Natural killer cell (primary cell): ENCODE measurements around the gene STARD7. TPM values are rescaled to one million over a fixed set of nuclear protein-coding genes. Genes with fewer than 3 reads are reported as not detected.
A peak's percentile ranks its signal among the peaks of the same experiment; 100 is the strongest.

Experiments
- ATAC-seq, 3 donors: fragments of 150-1000 bp in 2 of 3; fragments of 200-7000 bp in 1 of 3; cut with Tn5 transposase; 1 replicate in 1 of 3; 2 replicates in 2 of 3; pipeline ENCODE4 v1.10.0; 2021; ENCODE audit warnings: mild to moderate bottlenecking in 2 of 3, moderate library complexity in 2 of 3
- DNase-seq, 2 donors: peaks; one replicate each; pipeline versions ENCODE4 v3.0.0 to v3.0.0-alpha.2; 2013 to 2021; ENCODE audit warnings: mixed read lengths in 1 of 2
- H3K27ac ChIP-seq: one replicate; pipeline ENCODE4 v1.5.1; 2013; ENCODE audit warnings: mild to moderate bottlenecking, low read length
- H3K27me3 ChIP-seq: one replicate; pipeline ENCODE4 v1.6.1; 2013; ENCODE audit warnings: low read length; ENCODE audit not compliant: control insufficient read depth, insufficient read depth
- H3K36me3 ChIP-seq: one replicate; pipeline ENCODE4 v1.6.1; 2013; ENCODE audit warnings: low read length; ENCODE audit not compliant: control insufficient read depth, insufficient read depth
- H3K4me1 ChIP-seq: one replicate; pipeline ENCODE4 v1.6.1; 2013; ENCODE audit warnings: low read length; ENCODE audit not compliant: control insufficient read depth, insufficient read depth
- H3K4me3 ChIP-seq: one replicate; pipeline ENCODE4 v1.5.1; 2013; ENCODE audit warnings: low read length
- H3K9me3 ChIP-seq: one replicate; pipeline ENCODE4 v1.6.1; 2013; ENCODE audit warnings: low read length; ENCODE audit not compliant: control insufficient read depth, insufficient read depth
- H3K27ac Mint-ChIP-seq, 2 donors: one replicate each; pipeline ENCODE4 v1.8.0; 2022; ENCODE audit warnings: mild to moderate bottlenecking in 2 of 2, mixed read lengths in 2 of 2, moderate library complexity in 1 of 2
- H3K27me3 Mint-ChIP-seq, 2 donors: one replicate each; pipeline ENCODE4 v1.8.0; 2022; ENCODE audit warnings: low read depth in 2 of 2, mixed read lengths in 2 of 2
- H3K36me3 Mint-ChIP-seq: one replicate; pipeline ENCODE4 v1.8.0; 2022; ENCODE audit warnings: mixed read lengths
- H3K4me1 Mint-ChIP-seq, 2 donors: one replicate each; pipeline ENCODE4 v1.8.0; 2022; ENCODE audit warnings: mixed read lengths in 2 of 2
- H3K4me3 Mint-ChIP-seq: one replicate; pipeline ENCODE4 v1.8.0; 2022; ENCODE audit warnings: mild to moderate bottlenecking, moderate library complexity, mixed read lengths
- H3K9me3 Mint-ChIP-seq, 2 donors: one replicate each; pipeline ENCODE4 v1.8.0; 2022; ENCODE audit warnings: mixed read lengths in 2 of 2
- WGBS: methylation state at CpG from one replicate; pipeline ENCODE4 v1.1.7; 2013; ENCODE audit warnings: missing lambda C conversion rate; ENCODE audit not compliant: insufficient coverage; 5-methylcytosine and 5-hydroxymethylcytosine counted together
- intact Hi-C: fragments of 100-400 bp; cut with micrococcal nuclease; formaldehyde crosslinking; loops from one replicate; pipeline ENCODE4 v1.14.2; 2022
- total RNA-seq, 4 donors: library from RNA; stranded (reverse); fragments of 120-200 nt in 1 of 4; gene quantifications; one replicate each; pipeline versions ENCODE4 v1.2.3 to v1.2.4, GENCODE V29; 2013 to 2022
- TF ChIP-seq, protein P1 (sequence below): fragments of 200-600 bp; IDR thresholded peaks from one replicate; pipeline ENCODE4 v1.8.0; 2022; ENCODE audit warnings: antibody characterized with exemption

Gene STARD7
- total RNA-seq, 3 donors from 2014 or later (not counting 1 experiment from before 2014, with no cell fraction given) = 62.6 to 106 (median 86.1) TPM

DNA sequence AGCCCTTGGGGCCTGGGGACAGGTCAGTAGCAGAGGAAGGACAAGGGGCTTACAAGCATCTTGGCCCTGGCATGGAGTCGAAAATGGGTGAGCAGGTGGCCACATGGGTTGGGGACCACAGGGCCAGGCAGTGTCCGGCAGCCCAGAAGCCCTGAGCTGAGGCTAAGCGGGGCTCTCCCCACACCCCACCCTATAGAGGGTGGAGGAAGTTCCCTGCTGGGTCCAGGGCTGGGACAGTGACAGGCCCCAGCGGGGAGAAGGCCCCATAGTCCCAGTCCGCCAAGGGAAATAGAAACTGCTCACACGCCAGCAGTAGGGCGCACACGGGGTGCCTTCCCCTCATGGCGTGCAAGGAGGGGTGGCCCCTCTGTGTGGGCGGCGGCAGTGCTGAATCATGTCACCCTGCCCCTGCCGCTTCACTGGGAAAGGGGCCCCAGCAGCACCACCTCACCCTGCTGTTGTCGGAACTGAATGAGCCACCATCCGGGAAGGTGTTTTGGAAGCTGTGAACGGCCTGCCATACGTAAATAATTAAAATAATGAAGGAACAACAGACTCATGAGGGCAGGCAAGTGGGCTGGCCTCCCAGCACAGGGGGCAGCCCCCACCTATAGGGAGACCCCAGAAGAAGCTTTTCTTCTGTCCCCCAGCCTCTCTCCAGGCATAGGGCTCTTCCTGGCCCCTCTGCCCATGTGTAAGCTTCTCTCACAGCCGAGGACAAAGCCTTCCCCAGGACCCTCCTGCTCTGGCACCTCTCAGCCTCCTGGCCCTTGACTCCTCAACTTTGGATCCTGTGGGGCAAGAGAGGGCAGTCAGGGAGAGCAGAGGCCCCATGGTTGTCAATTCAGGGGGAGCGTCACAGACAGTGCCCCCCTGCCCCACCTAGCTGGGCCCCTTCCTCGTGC, 50.7 kb downstream of the STARD7 start:
- H3K27me3 ChIP-seq = no peaks in the 10 kb centered on the region
- H3K4me3 ChIP-seq = no peak overlapping the region
- H3K9me3 ChIP-seq = no peaks in the 10 kb centered on the region
- H3K4me3 Mint-ChIP-seq = no peak overlapping the region
- no peaks in the 10 kb centered on the region for H3K27me3 Mint-ChIP-seq
- peaks cover 74% of the 10 kb centered on the region for H3K4me1 ChIP-seq
- DNase-seq (peak in 1 of 2 donors; percentile 88), ATAC-seq (peak; percentile 41 to 72 (median 71))
- H3K36me3 ChIP-seq = no peaks in the 10 kb centered on the region
- no peaks in the 10 kb centered on the region for H3K9me3 Mint-ChIP-seq
- peak overlapping the region; percentile 50 to 92 for H3K27ac Mint-ChIP-seq
- no peaks in the 10 kb centered on the region for H3K36me3 Mint-ChIP-seq
- peaks cover 35 to 62% of the 10 kb centered on the region in 2 donors for H3K4me1 Mint-ChIP-seq
- 45% methylated on average over 17 of the region's 19 CpGs for WGBS
- TF ChIP-seq, protein P1, sequence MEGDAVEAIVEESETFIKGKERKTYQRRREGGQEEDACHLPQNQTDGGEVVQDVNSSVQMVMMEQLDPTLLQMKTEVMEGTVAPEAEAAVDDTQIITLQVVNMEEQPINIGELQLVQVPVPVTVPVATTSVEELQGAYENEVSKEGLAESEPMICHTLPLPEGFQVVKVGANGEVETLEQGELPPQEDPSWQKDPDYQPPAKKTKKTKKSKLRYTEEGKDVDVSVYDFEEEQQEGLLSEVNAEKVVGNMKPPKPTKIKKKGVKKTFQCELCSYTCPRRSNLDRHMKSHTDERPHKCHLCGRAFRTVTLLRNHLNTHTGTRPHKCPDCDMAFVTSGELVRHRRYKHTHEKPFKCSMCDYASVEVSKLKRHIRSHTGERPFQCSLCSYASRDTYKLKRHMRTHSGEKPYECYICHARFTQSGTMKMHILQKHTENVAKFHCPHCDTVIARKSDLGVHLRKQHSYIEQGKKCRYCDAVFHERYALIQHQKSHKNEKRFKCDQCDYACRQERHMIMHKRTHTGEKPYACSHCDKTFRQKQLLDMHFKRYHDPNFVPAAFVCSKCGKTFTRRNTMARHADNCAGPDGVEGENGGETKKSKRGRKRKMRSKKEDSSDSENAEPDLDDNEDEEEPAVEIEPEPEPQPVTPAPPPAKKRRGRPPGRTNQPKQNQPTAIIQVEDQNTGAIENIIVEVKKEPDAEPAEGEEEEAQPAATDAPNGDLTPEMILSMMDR = no peak
- peak overlapping the region; percentile 54 for H3K27ac ChIP-seq
- intact Hi-C loops = no loop called here

DNA sequence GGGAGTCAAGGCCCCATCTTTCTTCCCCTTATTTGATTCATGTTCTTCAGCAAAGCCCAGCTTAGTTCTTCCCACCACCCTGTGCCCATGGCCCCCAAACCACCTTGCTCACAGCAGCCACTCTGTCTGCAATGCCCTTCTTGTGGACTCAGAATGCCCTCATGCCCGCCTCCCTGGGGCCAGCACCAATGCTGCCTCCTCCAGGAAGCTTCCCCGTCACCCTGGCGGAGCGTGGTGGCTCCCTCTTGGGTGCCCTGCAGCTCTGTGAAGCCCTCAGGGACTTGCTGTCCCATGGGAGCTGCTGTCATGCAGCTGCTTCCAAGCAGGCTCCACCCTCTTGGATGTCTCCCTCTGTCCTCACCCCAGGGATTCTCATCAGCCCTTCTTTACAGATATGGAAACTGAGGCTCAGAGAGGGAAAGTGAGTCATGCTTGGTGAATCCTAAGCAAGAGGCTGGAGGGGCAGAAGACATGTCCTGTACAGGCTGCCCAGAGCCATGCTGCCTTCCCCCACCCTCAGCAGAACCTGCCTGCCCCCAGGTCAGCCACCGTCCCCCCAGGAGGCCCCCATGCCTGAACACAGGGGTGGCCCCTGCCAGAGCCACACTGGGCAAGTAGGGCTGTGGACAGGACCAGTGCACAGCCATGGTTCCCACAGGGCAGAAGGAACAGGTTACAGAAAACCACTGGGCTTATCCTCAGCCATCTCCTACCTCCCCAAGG, 51.5 kb downstream of the STARD7 start:
- H3K27me3 ChIP-seq = no peaks in the 10 kb centered on the region
- H3K27ac Mint-ChIP-seq = peak overlapping the region; percentile 74 to 92
- 70% methylated on average over 5 of the region's 5 CpGs for WGBS
- H3K4me3 Mint-ChIP-seq = no peak overlapping the region
- DNase-seq = peak in 1 of 2 donors; percentile 25
- H3K9me3 Mint-ChIP-seq = no peaks in the 10 kb centered on the region
- no peaks in the 10 kb centered on the region for H3K36me3 Mint-ChIP-seq
- no peak for ATAC-seq
- H3K4me1 ChIP-seq = peaks cover 66% of the 10 kb centered on the region
- intact Hi-C loops = loop anchor here (1.0 kb wide), 1 partner anchor 7 kb away; no protein-coding TSS in a partner anchor
- no peak overlapping the region for H3K4me3 ChIP-seq
- H3K36me3 ChIP-seq = no peaks in the 10 kb centered on the region
- H3K9me3 ChIP-seq = no peaks in the 10 kb centered on the region
- peaks cover 27 to 56% of the 10 kb centered on the region in 2 donors for H3K4me1 Mint-ChIP-seq
- peak overlapping the region; percentile 54 for H3K27ac ChIP-seq
- TF ChIP-seq, protein P1 = no peak
- H3K27me3 Mint-ChIP-seq = no peaks in the 10 kb centered on the region

DNA sequence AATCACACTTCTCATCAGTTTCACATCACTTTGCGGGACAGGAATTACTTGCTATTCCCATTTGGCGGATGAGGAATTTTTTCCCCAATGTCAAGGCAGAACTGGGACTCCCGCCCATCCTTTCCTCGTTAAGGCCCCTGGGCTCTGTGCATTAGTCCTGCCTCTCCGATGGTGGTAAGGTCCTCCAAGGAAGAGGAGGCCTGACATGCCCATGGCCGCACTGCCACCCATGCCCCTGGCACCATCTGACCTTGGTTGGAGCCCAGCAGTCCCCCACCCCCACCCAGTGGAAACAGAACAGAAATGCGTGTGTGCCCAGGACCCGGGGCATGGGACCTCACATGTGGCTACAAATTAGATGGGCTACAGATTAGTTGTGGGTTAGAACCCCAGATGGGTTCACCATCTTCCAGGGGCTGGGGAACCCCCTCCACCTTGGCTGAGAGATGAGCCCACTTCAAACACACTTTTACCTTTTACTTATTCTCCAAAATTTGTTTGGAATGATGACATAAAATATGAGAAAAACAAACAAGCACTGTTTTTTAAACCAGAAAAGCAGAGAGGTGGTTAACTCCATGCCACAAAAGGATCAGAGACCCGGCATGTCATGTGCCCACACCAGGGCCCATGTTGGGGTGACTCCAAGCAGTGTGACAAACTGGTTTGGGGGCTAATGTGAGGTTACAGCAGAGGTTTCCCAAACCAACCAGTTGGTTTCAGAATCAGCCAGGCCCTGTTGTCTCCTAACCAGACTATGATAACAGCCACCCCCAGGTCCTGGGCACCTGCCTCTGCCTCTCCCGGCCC, 52.4 kb downstream of the STARD7 start:
- H3K9me3 Mint-ChIP-seq = no peaks in the 10 kb centered on the region
- Histone ChIP-seq H3K27me3 (no peaks in the 10 kb centered on the region), H3K4me3 (no peak overlapping the region), H3K4me1 (peaks cover 61% of the 10 kb centered on the region), H3K9me3 (no peaks in the 10 kb centered on the region), H3K36me3 (no peaks in the 10 kb centered on the region), H3K27ac (peak overlapping the region; percentile 31)
- intact Hi-C loops = loop anchor here (1.0 kb wide), 1 partner anchor 8 kb away; no protein-coding TSS in a partner anchor
- no peak overlapping the region for H3K4me3 Mint-ChIP-seq
- WGBS = 65% methylated on average over 9 of the region's 10 CpGs
- ATAC-seq (peak; percentile 40 to 67 (median 46)), DNase-seq (peak in 1 of 2 donors; percentile 78)
- peaks cover 20 to 58% of the 10 kb centered on the region in 2 donors for H3K4me1 Mint-ChIP-seq
- TF ChIP-seq, protein P1 = no peak
- no peaks in the 10 kb centered on the region for H3K27me3 Mint-ChIP-seq
- H3K36me3 Mint-ChIP-seq = no peaks in the 10 kb centered on the region
- peak overlapping the region; percentile 74 to 92 for H3K27ac Mint-ChIP-seq
